ENCODE data around the gene MGST2.

Gene MGST2

GRCh38 chr4:139704915-139705485 lies 39.4 kb downstream of the MGST2 start:
- DNase-seq (ENCODE audit: low read depth in 2 of 2) = no peak

- no peak for DNase-seq (ENCODE audit: low read depth in 2 of 2)
These were observed 44.0 kb downstream of the MGST2 start for GRCh38 chr4:139709660-139710059.

- no peak for DNase-seq (ENCODE audit: low read depth in 2 of 2)
These were observed 44.5 kb downstream of the MGST2 start for GRCh38 chr4:139710073-139710472.

GRCh38 chr4:139711461-139711860 lies 45.8 kb downstream of the MGST2 start:
- DNase-seq (ENCODE audit: low read depth in 2 of 2) = no peak

- no peak for DNase-seq (ENCODE audit: low read depth in 2 of 2)
These were observed 47.3 kb downstream of the MGST2 start for GRCh38 chr4:139712882-139713281.

- DNase-seq (ENCODE audit: low read depth in 2 of 2) = no peak
These were observed 50.2 kb downstream of the MGST2 start for GRCh38 chr4:139715746-139716391.

- DNase-seq (ENCODE audit: low read depth in 2 of 2) = no peak
These were observed 52.7 kb downstream of the MGST2 start for GRCh38 chr4:139718358-139718757.

GRCh38 chr4:139718833-139719232 lies 53.2 kb downstream of the MGST2 start:
- no peak for DNase-seq (ENCODE audit: low read depth in 2 of 2)

GRCh38 chr4:139719381-139720101 lies 53.9 kb downstream of the MGST2 start:
- no peak for DNase-seq (ENCODE audit: low read depth in 2 of 2)

GRCh38 chr4:139720806-139721205 lies 55.2 kb downstream of the MGST2 start:
- DNase-seq (ENCODE audit: low read depth in 2 of 2) = no peak

GRCh38 chr4:139721789-139722188 lies 56.2 kb downstream of the MGST2 start:
- DNase-seq (ENCODE audit: low read depth in 2 of 2) = no peak

- DNase-seq (ENCODE audit: low read depth in 2 of 2) = no peak
These were observed 59.6 kb downstream of the MGST2 start for GRCh38 chr4:139725236-139725635.

GRCh38 chr4:139726615-139727014 lies 61.0 kb downstream of the MGST2 start:
- DNase-seq (ENCODE audit: low read depth in 2 of 2) = no peak

- no peak for DNase-seq (ENCODE audit: low read depth in 2 of 2)
These were observed 62.5 kb downstream of the MGST2 start for GRCh38 chr4:139728146-139728545.

- no peak for DNase-seq (ENCODE audit: low read depth in 2 of 2)
These were observed 63.2 kb downstream of the MGST2 start for GRCh38 chr4:139728840-139729239.

GRCh38 chr4:139732991-139733570 lies 67.5 kb downstream of the MGST2 start:
- no peak for DNase-seq (ENCODE audit: low read depth in 2 of 2)

- no peak for DNase-seq (ENCODE audit: low read depth in 2 of 2)
These were observed 68.7 kb downstream of the MGST2 start for GRCh38 chr4:139734201-139734874.

- DNase-seq (ENCODE audit: low read depth in 2 of 2) = peak; percentile 46 to 53
These were observed 69.3 kb downstream of the MGST2 start for GRCh38 chr4:139734875-139735380.

GRCh38 chr4:139735381-139736273 lies 70.0 kb downstream of the MGST2 start:
- DNase-seq (ENCODE audit: low read depth in 2 of 2) = no peak

GRCh38 chr4:139736274-139736660 lies 70.6 kb downstream of the MGST2 start:
- no peak for DNase-seq (ENCODE audit: low read depth in 2 of 2)

- DNase-seq (ENCODE audit: low read depth in 2 of 2) = no peak
These were observed 71.0 kb downstream of the MGST2 start for GRCh38 chr4:139736661-139737060.
